A673 (cell line): ENCODE data around the gene PEX5. TPM values are rescaled to one million over a fixed set of nuclear protein-coding genes. Genes with fewer than 3 reads are reported as not detected.

Experiments used
- BruUV-seq: library from RNA; stranded (reverse); fragments of 400-500 nt; replicated peaks from 2 replicates; lab custom pipeline; 2021; lab: Mats Ljungman, UMichigan
- CTCF ChIA-PET: fragments of 300-600 bp; sonication (Branson Sonifier 250); formaldehyde crosslinking; loops from one replicate; lab custom pipeline; 2022; ENCODE audit warnings: antibody characterized with exemption; lab: Charles Lee
- POLR2A ChIA-PET: fragments of 300-600 bp; sonication (Branson Sonifier 250); formaldehyde crosslinking; loops from one replicate; lab custom pipeline; 2022; ENCODE audit warnings: antibody characterized with exemption; ENCODE audit not compliant: low non-redundant PET; lab: Charles Lee
- DNase-seq: peaks from one replicate; pipeline ENCODE4 v3.0.0-alpha.2; 2015; ENCODE audit warnings: low spot score
- H3K27ac ChIP-seq: fragments of 200-600 bp; sonication (generic); 2 replicates; pipeline ENCODE4 v1.5.1; 2016; ENCODE audit warnings: mixed run types, low read depth, mild to moderate bottlenecking, mixed read lengths, antibody characterized with exemption, low read length; ENCODE audit not compliant: poor library complexity, severe bottlenecking
- H3K27me3 ChIP-seq: fragments of 200-600 bp; sonication (generic); replicated peaks from 2 replicates; pipeline ENCODE4 v1.6.1; 2017; ENCODE audit warnings: mixed run types, low read depth, mild to moderate bottlenecking, mixed read lengths, antibody characterized with exemption, low read length; ENCODE audit not compliant: insufficient read depth, poor library complexity
- H3K36me3 ChIP-seq: fragments of 200-600 bp; sonication (generic); 2 replicates; pipeline ENCODE4 v1.6.1; 2016; ENCODE audit warnings: mixed run types, mild to moderate bottlenecking, mixed read lengths, antibody characterized with exemption, low read length; ENCODE audit not compliant: insufficient read depth, poor library complexity, severe bottlenecking
- H3K4me1 ChIP-seq: fragments of 200-600 bp; sonication (generic); 2 replicates; pipeline ENCODE4 v1.6.1; 2017; ENCODE audit warnings: mixed run types, mild to moderate bottlenecking, mixed read lengths, antibody characterized with exemption, low read length; ENCODE audit not compliant: insufficient read depth, poor library complexity, severe bottlenecking
- H3K4me3 ChIP-seq: fragments of 200-600 bp; sonication (generic); 2 replicates; pipeline ENCODE4 v1.5.1; 2016; ENCODE audit warnings: low read depth, mixed run types, mild to moderate bottlenecking, mixed read lengths, low read length; ENCODE audit not compliant: poor library complexity, severe bottlenecking
- H3K9me3 ChIP-seq: fragments of 200-600 bp; sonication (generic); 2 replicates; pipeline ENCODE4 v1.6.1; 2016; ENCODE audit warnings: mixed run types, low read depth, mild to moderate bottlenecking, mixed read lengths, antibody characterized with exemption, low read length; ENCODE audit not compliant: poor library complexity, severe bottlenecking
- CTCF ChIP-seq: fragments of 300-800, 200-600 bp; sonication (generic); conservative IDR thresholded peaks from 2 replicates; pipeline ENCODE4 v1.5.1; 2017; ENCODE audit warnings: low read depth, mild to moderate bottlenecking, antibody characterized with exemption, low read length, moderate library complexity, mixed read lengths
- EZH2 ChIP-seq: fragments of 200-600 bp; sonication (generic); IDR thresholded peaks from 2 replicates; pipeline ENCODE4 v1.6.1; 2017; ENCODE audit warnings: borderline replicate concordance, low read depth, mild to moderate bottlenecking, mixed read lengths, antibody characterized with exemption, low read length; ENCODE audit not compliant: poor library complexity, severe bottlenecking
- intact Hi-C: fragments of 100-400 bp; cut with micrococcal nuclease; formaldehyde crosslinking; loops from one replicate; pipeline ENCODE4 v1.10.0; 2022; ENCODE audit not compliant: unreplicated experiment
- total RNA-seq: library from RNA; stranded (reverse); gene quantifications from 2 replicates; pipeline ENCODE4 v1.2.3, GENCODE V29; 2021

The PEX5 gene
- total RNA-seq, 1 experiment from 2014 or later, result 36.9 TPM

GRCh38 chr12:7190268-7191055 is 976 bp downstream of the PEX5 start:
- H3K9me3 ChIP-seq, result no peaks in the 10 kb centered on the region
- H3K4me3 ChIP-seq, result peak overlapping the region; percentile 81
- no peaks in the 10 kb centered on the region for H3K27me3 ChIP-seq
- intact Hi-C loops, result no loop called here
- no peaks in the 10 kb centered on the region for H3K4me1 ChIP-seq
- BruUV-seq, result no TSS peak
- ChIA-PET POLR2A (interaction anchor here (1.3 kb wide), 1 partner anchor 247 kb away, joined by 6 read pairs; the partner anchor contains the start of genes C12orf57 and RNU7-1), CTCF (no interaction called here)
- DNase-seq, result peak; percentile 2
- peak overlapping the region; percentile 73 for H3K27ac ChIP-seq
- H3K36me3 ChIP-seq, result no peaks in the 10 kb centered on the region
- TF ChIP-seq EZH2 (no peak), CTCF (no peak)

- no peak for DNase-seq
- no peak overlapping the region for H3K27ac ChIP-seq
- TF ChIP-seq EZH2 (no peak), CTCF (no peak)
- intact Hi-C loops, result no loop called here
- POLR2A ChIA-PET, result no interaction called here
- peaks cover 2% of the 10 kb centered on the region for H3K36me3 ChIP-seq
- no peaks in the 10 kb centered on the region for H3K27me3 ChIP-seq
- no peaks in the 10 kb centered on the region for H3K9me3 ChIP-seq
- CTCF ChIA-PET, result no interaction called here
- no TSS peak for BruUV-seq
- no peak overlapping the region for H3K4me3 ChIP-seq
- H3K4me1 ChIP-seq, result no peaks in the 10 kb centered on the region
Measured at GRCh38 chr12:7193674-7194073, 4.2 kb downstream of the PEX5 start.

- no peak for DNase-seq
- CTCF ChIA-PET, result no interaction called here
- no peaks in the 10 kb centered on the region for H3K4me1 ChIP-seq
Measured at GRCh38 chr12:7197841-7198240, 8.4 kb downstream of the PEX5 start.

More at GRCh38 chr12:7197841-7198240, 8.4 kb downstream of the PEX5 start:
- H3K36me3 ChIP-seq, result peaks cover 20% of the 10 kb centered on the region
- no TSS peak for BruUV-seq
- H3K9me3 ChIP-seq, result no peaks in the 10 kb centered on the region
- intact Hi-C loops, result no loop called here
- TF ChIP-seq CTCF (no peak), EZH2 (no peak)
- no peaks in the 10 kb centered on the region for H3K27me3 ChIP-seq
- no peak overlapping the region for H3K27ac ChIP-seq
- POLR2A ChIA-PET, result no interaction called here
- no peak overlapping the region for H3K4me3 ChIP-seq
